Panc1 (cell line): ENCODE measurements around the gene APBB3.

Source experiments
- POLR2AphosphoS5 ChIP-seq: IDR thresholded peaks from 2 replicates; pipeline ENCODE4 v1.6.1; 2012; ENCODE audit warnings: mild to moderate bottlenecking, low read depth, low read length, moderate library complexity
- SIN3A ChIP-seq: IDR thresholded peaks from 2 replicates; pipeline ENCODE4 v1.6.1; 2012; ENCODE audit warnings: low read depth, mild to moderate bottlenecking, low read length, moderate library complexity, borderline replicate concordance; ENCODE audit not compliant: insufficient read depth
- TCF7L2 ChIP-seq: IDR thresholded peaks from 2 replicates; pipeline ENCODE4 v1.6.1; 2011; ENCODE audit warnings: mild to moderate bottlenecking, low read depth, low read length, inconsistent platforms
- TF ChIP-seq, protein P1 (sequence below), 2 experiments: IDR thresholded peaks; 2 replicates each; pipeline ENCODE4 v1.6.1; 2011 to 2012; ENCODE audit warnings: low read depth in 2 of 2, control low read depth in 1 of 2, low read length in 1 of 2, mild to moderate bottlenecking in 1 of 2, moderate library complexity in 1 of 2; ENCODE audit not compliant: insufficient read depth in 1 of 2
- TF ChIP-seq, protein P2 (sequence below): fragments of 450-650 bp; IDR thresholded peaks from 2 replicates; pipeline ENCODE4 v1.5.1; 2017; ENCODE audit warnings: mild to moderate bottlenecking

DNA sequence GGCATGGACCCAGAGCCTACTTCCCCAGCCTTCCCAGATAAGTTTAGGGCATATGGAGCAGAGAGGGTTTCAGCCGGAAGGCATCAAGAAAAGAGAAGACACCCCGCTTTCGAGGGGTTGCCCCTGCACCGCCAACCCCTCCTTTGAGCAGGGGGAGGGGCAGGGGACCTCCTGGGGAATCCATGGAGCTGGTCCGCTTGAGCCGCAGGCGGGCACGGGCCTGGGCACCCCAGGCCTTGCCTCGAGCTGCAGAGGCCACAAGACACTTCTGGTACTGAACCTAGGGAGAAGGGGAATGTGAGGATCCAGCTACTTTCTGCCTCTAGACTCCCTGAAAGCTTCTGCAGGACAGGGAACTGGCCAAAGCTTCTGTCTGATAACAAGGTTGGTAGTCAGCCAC lies 5.9 kb downstream of the APBB3 start:
- TF ChIP-seq, protein P1, sequence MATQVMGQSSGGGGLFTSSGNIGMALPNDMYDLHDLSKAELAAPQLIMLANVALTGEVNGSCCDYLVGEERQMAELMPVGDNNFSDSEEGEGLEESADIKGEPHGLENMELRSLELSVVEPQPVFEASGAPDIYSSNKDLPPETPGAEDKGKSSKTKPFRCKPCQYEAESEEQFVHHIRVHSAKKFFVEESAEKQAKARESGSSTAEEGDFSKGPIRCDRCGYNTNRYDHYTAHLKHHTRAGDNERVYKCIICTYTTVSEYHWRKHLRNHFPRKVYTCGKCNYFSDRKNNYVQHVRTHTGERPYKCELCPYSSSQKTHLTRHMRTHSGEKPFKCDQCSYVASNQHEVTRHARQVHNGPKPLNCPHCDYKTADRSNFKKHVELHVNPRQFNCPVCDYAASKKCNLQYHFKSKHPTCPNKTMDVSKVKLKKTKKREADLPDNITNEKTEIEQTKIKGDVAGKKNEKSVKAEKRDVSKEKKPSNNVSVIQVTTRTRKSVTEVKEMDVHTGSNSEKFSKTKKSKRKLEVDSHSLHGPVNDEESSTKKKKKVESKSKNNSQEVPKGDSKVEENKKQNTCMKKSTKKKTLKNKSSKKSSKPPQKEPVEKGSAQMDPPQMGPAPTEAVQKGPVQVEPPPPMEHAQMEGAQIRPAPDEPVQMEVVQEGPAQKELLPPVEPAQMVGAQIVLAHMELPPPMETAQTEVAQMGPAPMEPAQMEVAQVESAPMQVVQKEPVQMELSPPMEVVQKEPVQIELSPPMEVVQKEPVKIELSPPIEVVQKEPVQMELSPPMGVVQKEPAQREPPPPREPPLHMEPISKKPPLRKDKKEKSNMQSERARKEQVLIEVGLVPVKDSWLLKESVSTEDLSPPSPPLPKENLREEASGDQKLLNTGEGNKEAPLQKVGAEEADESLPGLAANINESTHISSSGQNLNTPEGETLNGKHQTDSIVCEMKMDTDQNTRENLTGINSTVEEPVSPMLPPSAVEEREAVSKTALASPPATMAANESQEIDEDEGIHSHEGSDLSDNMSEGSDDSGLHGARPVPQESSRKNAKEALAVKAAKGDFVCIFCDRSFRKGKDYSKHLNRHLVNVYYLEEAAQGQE (IDR thresholded peaks at IDR 0.05; ENCODE audit: insufficient read depth in 1 of 2, low read depth in 2 of 2, low read length in 1 of 2) = no peak
- no peak for TF ChIP-seq POLR2AphosphoS5
- TF ChIP-seq, protein P2, sequence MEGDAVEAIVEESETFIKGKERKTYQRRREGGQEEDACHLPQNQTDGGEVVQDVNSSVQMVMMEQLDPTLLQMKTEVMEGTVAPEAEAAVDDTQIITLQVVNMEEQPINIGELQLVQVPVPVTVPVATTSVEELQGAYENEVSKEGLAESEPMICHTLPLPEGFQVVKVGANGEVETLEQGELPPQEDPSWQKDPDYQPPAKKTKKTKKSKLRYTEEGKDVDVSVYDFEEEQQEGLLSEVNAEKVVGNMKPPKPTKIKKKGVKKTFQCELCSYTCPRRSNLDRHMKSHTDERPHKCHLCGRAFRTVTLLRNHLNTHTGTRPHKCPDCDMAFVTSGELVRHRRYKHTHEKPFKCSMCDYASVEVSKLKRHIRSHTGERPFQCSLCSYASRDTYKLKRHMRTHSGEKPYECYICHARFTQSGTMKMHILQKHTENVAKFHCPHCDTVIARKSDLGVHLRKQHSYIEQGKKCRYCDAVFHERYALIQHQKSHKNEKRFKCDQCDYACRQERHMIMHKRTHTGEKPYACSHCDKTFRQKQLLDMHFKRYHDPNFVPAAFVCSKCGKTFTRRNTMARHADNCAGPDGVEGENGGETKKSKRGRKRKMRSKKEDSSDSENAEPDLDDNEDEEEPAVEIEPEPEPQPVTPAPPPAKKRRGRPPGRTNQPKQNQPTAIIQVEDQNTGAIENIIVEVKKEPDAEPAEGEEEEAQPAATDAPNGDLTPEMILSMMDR = no peak
- TF ChIP-seq SIN3A = no peak
- no peak for TF ChIP-seq TCF7L2
